ENCODE results near the gene KATNB1. TPM values are rescaled to one million over a fixed set of nuclear protein-coding genes. Genes with fewer than 3 reads are reported as not detected.

The KATNB1 gene
- total RNA-seq, 3 donors from 2014 or later (not counting 1 experiment from before 2014, with no cell fraction given) = 23.6 to 34.3 (median 29.7) TPM

GRCh38 chr16:57759541-57760356 lies 24.2 kb downstream of the KATNB1 start:
- Histone ChIP-seq H3K9me3 (ENCODE audit: control insufficient read depth, insufficient read depth, low read length) (no peaks in the 10 kb centered on the region), H3K36me3 (ENCODE audit: control insufficient read depth, insufficient read depth, low read length) (peaks cover 9% of the 10 kb centered on the region), H3K4me3 (ENCODE audit: low read length) (no peak overlapping the region), H3K27me3 (ENCODE audit: control insufficient read depth, insufficient read depth, low read length) (no peaks in the 10 kb centered on the region), H3K27ac (ENCODE audit: low read length) (peak overlapping the region; percentile 16), H3K4me1 (ENCODE audit: control insufficient read depth, insufficient read depth, low read length) (peaks cover 26% of the 10 kb centered on the region)
- Mint-ChIP-seq H3K27me3 (ENCODE audit: low read depth in 2 of 2) (no peaks in the 10 kb centered on the region), H3K9me3 (no peaks in the 10 kb centered on the region), H3K4me3 (peak overlapping the region; percentile 25), H3K4me1 (peaks cover 4 to 12% of the 10 kb centered on the region in 2 donors), H3K36me3 (no peaks in the 10 kb centered on the region), H3K27ac (peak overlapping the region; percentile 34 to 69)
- TF ChIP-seq, protein P1, sequence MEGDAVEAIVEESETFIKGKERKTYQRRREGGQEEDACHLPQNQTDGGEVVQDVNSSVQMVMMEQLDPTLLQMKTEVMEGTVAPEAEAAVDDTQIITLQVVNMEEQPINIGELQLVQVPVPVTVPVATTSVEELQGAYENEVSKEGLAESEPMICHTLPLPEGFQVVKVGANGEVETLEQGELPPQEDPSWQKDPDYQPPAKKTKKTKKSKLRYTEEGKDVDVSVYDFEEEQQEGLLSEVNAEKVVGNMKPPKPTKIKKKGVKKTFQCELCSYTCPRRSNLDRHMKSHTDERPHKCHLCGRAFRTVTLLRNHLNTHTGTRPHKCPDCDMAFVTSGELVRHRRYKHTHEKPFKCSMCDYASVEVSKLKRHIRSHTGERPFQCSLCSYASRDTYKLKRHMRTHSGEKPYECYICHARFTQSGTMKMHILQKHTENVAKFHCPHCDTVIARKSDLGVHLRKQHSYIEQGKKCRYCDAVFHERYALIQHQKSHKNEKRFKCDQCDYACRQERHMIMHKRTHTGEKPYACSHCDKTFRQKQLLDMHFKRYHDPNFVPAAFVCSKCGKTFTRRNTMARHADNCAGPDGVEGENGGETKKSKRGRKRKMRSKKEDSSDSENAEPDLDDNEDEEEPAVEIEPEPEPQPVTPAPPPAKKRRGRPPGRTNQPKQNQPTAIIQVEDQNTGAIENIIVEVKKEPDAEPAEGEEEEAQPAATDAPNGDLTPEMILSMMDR (IDR thresholded peaks at IDR 0.05) = no peak
- ATAC-seq = no peak
- intact Hi-C loops (cut with micrococcal nuclease) = loop anchor here (5.0 kb wide), 2 partner anchors 43 to 138 kb away; partner anchors contain the start of gene KIFC3
- WGBS (ENCODE audit: insufficient coverage) = 88% methylated on average over 20 of the region's 21 CpGs
- no peak for DNase-seq

DNA sequence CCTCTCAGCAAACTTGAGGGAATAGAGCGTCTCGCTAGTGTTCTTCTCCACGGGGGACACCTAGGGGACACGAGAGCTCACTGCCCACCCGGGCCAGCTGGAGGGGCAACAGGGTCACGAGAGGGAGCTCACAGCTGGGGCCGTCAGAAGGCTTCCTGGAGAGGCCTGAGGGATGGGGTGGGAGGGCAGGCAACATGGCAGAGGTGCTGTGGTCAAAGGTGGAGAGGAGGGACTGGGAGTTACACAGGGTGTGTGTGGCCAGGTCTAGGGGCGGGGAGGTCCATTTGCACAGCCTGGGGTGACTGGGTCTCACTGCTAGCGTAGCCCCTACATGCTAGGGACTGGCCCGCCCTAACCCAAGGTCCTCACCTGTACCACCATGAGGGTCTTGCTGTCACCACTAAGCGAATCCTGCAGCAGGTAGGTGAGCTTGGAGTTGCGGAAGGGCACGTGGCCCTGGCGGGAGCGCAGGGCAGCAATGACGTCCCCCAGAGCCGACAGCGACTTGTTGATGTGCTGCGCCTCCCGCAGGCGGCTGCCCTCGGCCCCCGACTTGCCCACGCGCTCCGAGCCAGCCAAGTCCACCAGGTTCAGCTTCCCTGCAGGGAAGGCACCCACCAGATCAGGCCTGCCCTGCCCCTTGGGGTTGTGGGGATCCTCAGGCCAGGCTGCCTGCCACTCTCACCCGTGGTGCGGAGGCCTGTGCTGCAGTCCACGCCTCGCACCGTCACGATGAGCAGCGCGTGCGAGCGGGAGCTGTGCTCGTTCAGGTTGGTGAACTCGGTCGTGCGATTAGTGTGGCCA lies 25.0 kb downstream of the KATNB1 start:
- peaks cover 26% of the 10 kb centered on the region for H3K4me1 ChIP-seq (ENCODE audit: control insufficient read depth, insufficient read depth, low read length)
- H3K27me3 ChIP-seq (ENCODE audit: control insufficient read depth, insufficient read depth, low read length) = no peaks in the 10 kb centered on the region
- no peaks in the 10 kb centered on the region for H3K27me3 Mint-ChIP-seq (ENCODE audit: low read depth in 2 of 2)
- H3K27ac ChIP-seq (ENCODE audit: low read length) = no peak overlapping the region
- H3K36me3 ChIP-seq (ENCODE audit: control insufficient read depth, insufficient read depth, low read length) = peaks cover 4% of the 10 kb centered on the region
- TF ChIP-seq, protein P1 (IDR thresholded peaks at IDR 0.05) = no peak
- H3K4me3 ChIP-seq (ENCODE audit: low read length) = no peak overlapping the region
- intact Hi-C loops (cut with micrococcal nuclease) = no loop called here
- WGBS (ENCODE audit: insufficient coverage) = 93% methylated on average over 40 of the region's 40 CpGs
- H3K4me3 Mint-ChIP-seq = no peak overlapping the region
- H3K9me3 Mint-ChIP-seq = no peaks in the 10 kb centered on the region
- H3K27ac Mint-ChIP-seq = peak overlapping the region in 1 of 2 donors; percentile 34
- peaks cover 4 to 20% of the 10 kb centered on the region in 2 donors for H3K4me1 Mint-ChIP-seq
- no peak for ATAC-seq
- peak in 1 of 2 donors; percentile 14 for DNase-seq
- no peaks in the 10 kb centered on the region for H3K36me3 Mint-ChIP-seq
- no peaks in the 10 kb centered on the region for H3K9me3 ChIP-seq (ENCODE audit: control insufficient read depth, insufficient read depth, low read length)

DNA sequence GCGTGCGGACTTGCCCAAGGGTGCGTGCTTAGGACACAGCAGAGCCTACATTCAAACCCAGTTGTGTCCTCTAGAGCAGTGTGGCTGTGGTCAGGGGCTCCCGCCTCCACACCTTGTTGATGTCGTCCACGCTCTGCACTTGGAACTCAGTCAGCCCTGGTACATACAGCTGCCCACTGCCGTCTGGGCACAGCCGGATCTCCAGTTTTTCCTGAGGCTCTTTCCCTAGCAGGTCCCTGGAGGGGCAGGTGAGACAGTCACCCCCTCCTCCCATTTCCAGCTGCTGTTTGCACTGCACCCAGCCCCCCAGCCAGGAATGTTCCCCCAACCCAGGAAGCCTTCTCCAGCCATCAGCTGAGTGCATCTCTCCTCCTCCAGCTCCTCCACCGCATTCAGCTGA lies 25.7 kb downstream of the KATNB1 start:
- TF ChIP-seq, protein P1 (IDR thresholded peaks at IDR 0.05) = no peak

More for the DNA sequence above, 25.7 kb downstream of the KATNB1 start:
- Mint-ChIP-seq H3K4me1 (peaks cover 4 to 14% of the 10 kb centered on the region in 2 donors), H3K27ac (peak overlapping the region; percentile 8 to 43), H3K9me3 (no peaks in the 10 kb centered on the region), H3K4me3 (no peak overlapping the region), H3K27me3 (ENCODE audit: low read depth in 2 of 2) (no peaks in the 10 kb centered on the region), H3K36me3 (no peaks in the 10 kb centered on the region)
- 93% methylated on average over 9 of the region's 9 CpGs for WGBS (ENCODE audit: insufficient coverage)
- DNase-seq (no peak), ATAC-seq (no peak)
- H3K36me3 ChIP-seq (ENCODE audit: control insufficient read depth, insufficient read depth, low read length) = no peaks in the 10 kb centered on the region
- H3K4me1 ChIP-seq (ENCODE audit: control insufficient read depth, insufficient read depth, low read length) = peaks cover 26% of the 10 kb centered on the region
- H3K4me3 ChIP-seq (ENCODE audit: low read length) = no peak overlapping the region
- intact Hi-C loops (cut with micrococcal nuclease) = no loop called here
- no peaks in the 10 kb centered on the region for H3K27me3 ChIP-seq (ENCODE audit: control insufficient read depth, insufficient read depth, low read length)
- H3K9me3 ChIP-seq (ENCODE audit: control insufficient read depth, insufficient read depth, low read length) = no peaks in the 10 kb centered on the region
- no peak overlapping the region for H3K27ac ChIP-seq (ENCODE audit: low read length)
